Measurements from ENCODE around the gene ZNF20.
"Not testable (repeated sequence)": the region's sequence is repeated elsewhere in the genome, so short reads cannot be mapped to it uniquely, and the experiment has no call there.

ZNF20 gene

GRCh38 chr19:12112701-12113100 lies 27.4 kb downstream of the ZNF20 start:
- DNase-seq (ENCODE audit: low read depth) = no peak

DNA sequence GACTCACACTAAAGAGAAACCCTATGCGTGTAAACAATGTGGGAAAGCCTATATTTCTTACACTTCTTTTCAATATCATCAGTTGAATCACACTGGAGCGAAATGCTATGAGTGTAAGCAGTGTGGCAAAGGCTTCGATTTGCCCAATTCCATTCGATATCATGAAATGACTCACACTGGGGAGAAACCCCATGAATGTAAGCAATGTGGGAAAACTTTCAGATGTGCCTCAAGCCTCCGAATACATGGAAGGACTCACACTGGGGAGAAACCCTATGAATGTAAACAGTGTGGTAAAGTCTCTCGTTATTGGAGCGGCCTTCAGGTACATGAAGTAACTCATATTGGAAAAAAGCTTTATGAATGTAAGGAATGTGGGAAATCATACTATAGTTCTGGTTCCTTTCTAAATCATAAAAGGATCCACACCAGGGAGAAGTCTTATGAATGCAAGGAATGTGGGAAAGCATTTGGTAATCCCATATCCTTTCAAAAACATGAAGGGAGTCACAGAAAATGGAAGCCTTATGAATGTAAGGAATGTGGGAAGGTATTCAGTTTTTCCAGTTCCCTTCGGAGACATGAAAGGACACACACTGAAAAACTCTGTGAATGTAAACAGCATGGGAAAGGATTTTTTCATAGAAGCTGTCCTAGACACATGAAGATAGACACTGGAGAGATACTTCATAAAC lies 28.1 kb downstream of the ZNF20 start:
- no peak for DNase-seq (ENCODE audit: low read depth)

GRCh38 chr19:12111176-12111575 lies 29.0 kb downstream of the ZNF20 start:
- DNase-seq (ENCODE audit: low read depth) = no peak

GRCh38 chr19:12103909-12104308 lies 36.2 kb downstream of the ZNF20 start:
- DNase-seq (ENCODE audit: low read depth) = not testable (repeated sequence)

GRCh38 chr19:12098040-12098439 lies 42.1 kb downstream of the ZNF20 start:
- DNase-seq (ENCODE audit: low read depth) = no peak

DNA sequence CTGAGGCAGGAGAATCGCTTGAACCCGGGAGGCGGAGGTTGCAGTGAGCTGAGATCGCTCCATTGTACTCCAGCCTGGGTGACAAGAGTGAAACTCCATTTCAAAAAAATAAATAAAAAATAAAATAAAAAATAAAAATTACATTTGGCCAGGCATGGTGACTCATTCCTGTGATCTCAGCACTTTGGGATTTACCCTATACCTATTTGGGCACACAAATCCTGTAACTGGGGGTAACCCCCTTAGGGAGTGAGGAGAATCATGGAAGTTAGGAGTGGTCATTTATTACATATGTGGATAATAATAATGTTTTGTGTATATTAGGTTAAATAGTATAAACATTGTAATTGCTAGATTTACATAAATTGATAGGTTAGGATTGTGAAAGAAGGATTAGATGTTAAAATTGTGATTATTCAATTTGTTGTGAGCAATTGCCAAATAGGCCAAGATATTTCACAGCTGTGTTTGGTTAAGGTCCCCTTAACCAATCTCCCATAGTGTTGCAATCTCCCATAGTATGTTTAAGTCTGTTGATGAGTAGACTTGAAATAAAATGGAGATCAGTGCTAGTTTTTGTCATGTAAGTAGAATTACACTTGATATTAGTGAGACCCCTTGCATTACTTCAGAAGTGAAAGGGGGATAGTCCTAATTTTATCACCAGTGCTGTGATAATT lies 44.9 kb downstream of the ZNF20 start:
- no peak for DNase-seq (ENCODE audit: low read depth)

DNA sequence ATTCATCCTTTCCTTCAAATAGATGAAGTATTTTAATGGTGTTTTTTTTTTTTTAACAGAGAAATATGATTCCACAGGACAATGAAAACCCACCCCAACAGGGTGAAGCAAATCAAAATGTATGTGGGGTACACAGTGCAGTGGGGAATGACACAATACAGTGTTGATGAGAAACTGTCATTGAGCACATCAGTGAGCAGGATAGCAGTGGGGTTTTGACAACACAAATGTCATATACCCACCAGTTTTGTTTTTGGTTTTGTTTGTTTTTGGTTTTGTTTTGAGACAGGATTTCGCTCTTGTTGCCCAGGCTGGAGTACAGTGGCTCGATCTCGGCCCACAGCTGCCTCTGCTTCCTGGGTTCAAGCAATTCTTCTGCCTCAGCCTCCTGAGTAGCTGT lies 46.4 kb downstream of the ZNF20 start:
- no peak for DNase-seq (ENCODE audit: low read depth)

GRCh38 chr19:12092956-12093355 lies 47.2 kb downstream of the ZNF20 start:
- DNase-seq (ENCODE audit: low read depth) = no peak

GRCh38 chr19:12092065-12092867 lies 47.9 kb downstream of the ZNF20 start:
- peak; percentile 9 for DNase-seq (ENCODE audit: low read depth)

DNA sequence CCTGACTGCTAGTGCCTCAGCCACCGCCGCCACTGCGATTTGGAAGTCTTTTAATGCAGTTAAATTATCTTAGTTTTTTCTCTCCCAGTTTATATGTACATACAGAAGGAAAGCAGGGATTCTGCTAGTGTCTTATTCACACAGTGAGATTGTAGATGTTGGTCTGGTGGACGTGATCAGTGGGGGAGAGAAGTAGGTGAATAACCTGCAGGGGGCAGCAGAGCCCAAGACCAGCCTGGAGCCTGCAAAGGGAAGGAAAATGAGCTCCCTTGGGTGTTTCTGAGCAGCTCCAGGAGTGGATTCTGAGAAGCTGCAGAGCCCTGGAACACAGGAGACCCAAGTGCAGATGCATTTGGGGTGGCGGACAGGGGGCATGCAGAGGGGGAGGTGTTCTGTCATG lies 49.3 kb downstream of the ZNF20 start:
- peak; percentile 31 for DNase-seq (ENCODE audit: low read depth)

- no peak for DNase-seq (ENCODE audit: low read depth)
These were observed 54.9 kb downstream of the ZNF20 start for GRCh38 chr19:12085074-12085818.

DNA sequence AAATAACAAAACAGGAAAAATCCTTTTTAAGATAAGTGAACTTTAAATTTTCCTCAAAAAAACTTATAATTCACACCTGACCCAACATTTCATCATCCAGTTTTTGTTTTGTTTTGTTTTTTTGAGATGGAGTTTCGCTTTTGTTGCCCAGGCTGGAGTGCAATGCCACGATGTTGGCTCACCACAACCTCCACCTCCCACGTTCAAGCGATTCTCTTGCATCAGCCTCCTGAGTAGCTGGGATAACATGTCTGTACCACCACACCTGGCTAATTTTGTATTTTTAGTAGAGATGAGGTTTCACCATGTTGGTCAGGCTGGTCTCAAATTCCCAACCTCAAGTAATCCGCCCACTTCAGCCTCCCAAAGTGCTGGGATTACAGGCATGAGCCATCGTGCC lies 56.8 kb downstream of the ZNF20 start:
- not testable (repeated sequence) for DNase-seq (ENCODE audit: low read depth)

All from activated T-helper 9 cell treated with anti-CD3 and anti-CD28 coated beads, Interleukin-2, amount 50 U/mL, for 16 hours (primary cell).